ENCODE measurements around the gene LBX2.

GRCh38 chr2:74461187-74462053 lies 38.0 kb downstream of the LBX2 start:
- TF ChIP-seq SUZ12 (IDR thresholded peaks at IDR 0.05; ENCODE audit: unreplicated experiment) = no peak
- no peak for TF ChIP-seq TAF1 (IDR thresholded peaks at IDR 0.05; ENCODE audit: borderline replicate concordance, low read depth, low read length)
- no peak for TF ChIP-seq EZH2 (IDR thresholded peaks at IDR 0.05; ENCODE audit: borderline replicate concordance, control insufficient read depth, low read depth, low read length)
- TF ChIP-seq DPF2 (IDR thresholded peaks at IDR 0.05) = no peak
- no peak for TF ChIP-seq ZNF274 (IDR thresholded peaks at IDR 0.05; ENCODE audit: insufficient read depth, insufficient read length)
- TF ChIP-seq BCL11A (IDR thresholded peaks at IDR 0.05; ENCODE audit: low read depth, low read length) = no peak
- TF ChIP-seq, protein P1, sequence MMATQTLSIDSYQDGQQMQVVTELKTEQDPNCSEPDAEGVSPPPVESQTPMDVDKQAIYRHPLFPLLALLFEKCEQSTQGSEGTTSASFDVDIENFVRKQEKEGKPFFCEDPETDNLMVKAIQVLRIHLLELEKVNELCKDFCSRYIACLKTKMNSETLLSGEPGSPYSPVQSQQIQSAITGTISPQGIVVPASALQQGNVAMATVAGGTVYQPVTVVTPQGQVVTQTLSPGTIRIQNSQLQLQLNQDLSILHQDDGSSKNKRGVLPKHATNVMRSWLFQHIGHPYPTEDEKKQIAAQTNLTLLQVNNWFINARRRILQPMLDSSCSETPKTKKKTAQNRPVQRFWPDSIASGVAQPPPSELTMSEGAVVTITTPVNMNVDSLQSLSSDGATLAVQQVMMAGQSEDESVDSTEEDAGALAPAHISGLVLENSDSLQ (IDR thresholded peaks at IDR 0.05) = no peak
- TF ChIP-seq POLR2AphosphoS2 (IDR thresholded peaks at IDR 0.05; ENCODE audit: low read depth, low read length) = no peak
